HS-27A (cell line): ENCODE data around the gene CAPZA2.
"Not testable (repeated sequence)": the region's sequence is repeated elsewhere in the genome, so short reads cannot be mapped to it uniquely, and the experiment has no call there.

Experiments used
- DNase-seq: peaks from one replicate; pipeline ENCODE4 v3.0.0-alpha.2; 2012; ENCODE audit warnings: low read depth, missing footprints

CAPZA2 gene

GRCh38 chr7:116955340-116955739 lies 93.0 kb downstream of the CAPZA2 start:
- no peak for DNase-seq

GRCh38 chr7:116955801-116956476 lies 93.6 kb downstream of the CAPZA2 start:
- no peak for DNase-seq

- no peak for DNase-seq
These were observed 94.1 kb downstream of the CAPZA2 start for GRCh38 chr7:116956477-116956804.

- no peak for DNase-seq
These were observed 95.5 kb downstream of the CAPZA2 start for GRCh38 chr7:116957874-116958273.

GRCh38 chr7:116961966-116962673 lies 99.7 kb downstream of the CAPZA2 start:
- DNase-seq = not testable (repeated sequence)

GRCh38 chr7:116963234-116963633 lies 100.8 kb downstream of the CAPZA2 start:
- DNase-seq = no peak

- DNase-seq = no peak
These were observed 104.2 kb downstream of the CAPZA2 start for GRCh38 chr7:116966601-116967000.

GRCh38 chr7:116967254-116967922 lies 105.0 kb downstream of the CAPZA2 start:
- DNase-seq = no peak

GRCh38 chr7:116967983-116968382 lies 105.6 kb downstream of the CAPZA2 start:
- DNase-seq = no peak

- no peak for DNase-seq
These were observed 106.2 kb downstream of the CAPZA2 start for GRCh38 chr7:116968631-116969030.

- no peak for DNase-seq
These were observed 107.0 kb downstream of the CAPZA2 start for GRCh38 chr7:116969371-116969902.

- no peak for DNase-seq
These were observed 108.0 kb downstream of the CAPZA2 start for GRCh38 chr7:116970238-116970910.

- not testable (repeated sequence) for DNase-seq
These were observed 108.8 kb downstream of the CAPZA2 start for GRCh38 chr7:116971153-116971552.
